Measurements from ENCODE around the gene THAP10.
A peak's percentile ranks its signal among the peaks of the same experiment; 100 is the strongest.
"Not testable (repeated sequence)": the region's sequence is repeated elsewhere in the genome, so short reads cannot be mapped to it uniquely, and the experiment has no call there.

Gene THAP10

DNA sequence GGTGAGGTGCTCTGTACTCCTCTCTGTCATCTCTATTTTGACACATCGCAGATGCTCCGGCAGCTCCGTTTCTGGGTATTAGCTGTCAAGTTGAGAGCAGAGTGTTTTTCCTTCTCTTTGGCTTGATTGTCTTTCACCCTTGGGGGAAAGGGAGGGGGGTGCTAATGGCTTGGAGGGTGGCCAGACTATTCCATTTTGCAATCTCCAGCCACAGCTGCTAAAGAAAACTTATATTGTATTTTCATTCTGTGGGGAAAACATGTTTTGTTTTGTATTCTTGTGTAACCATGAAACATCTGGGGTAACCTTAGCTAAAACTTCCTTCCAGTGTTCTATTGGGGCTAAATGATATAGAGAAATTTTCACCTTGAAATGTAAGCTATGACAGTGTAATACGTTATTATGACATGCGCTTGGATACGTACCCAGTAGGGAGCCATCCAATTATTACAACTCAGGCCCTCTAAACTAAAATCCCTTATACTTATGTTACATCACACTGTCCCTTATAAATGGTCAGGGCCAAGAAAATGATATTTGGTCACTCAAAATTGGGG lies 24.2 kb downstream of the THAP10 start:
- no peak overlapping the region for H3K4me3 ChIP-seq (ENCODE audit: low read length)
- TF ChIP-seq ZNF274 (IDR thresholded peaks at IDR 0.05; ENCODE audit: low read depth, low read length) = no peak

DNA sequence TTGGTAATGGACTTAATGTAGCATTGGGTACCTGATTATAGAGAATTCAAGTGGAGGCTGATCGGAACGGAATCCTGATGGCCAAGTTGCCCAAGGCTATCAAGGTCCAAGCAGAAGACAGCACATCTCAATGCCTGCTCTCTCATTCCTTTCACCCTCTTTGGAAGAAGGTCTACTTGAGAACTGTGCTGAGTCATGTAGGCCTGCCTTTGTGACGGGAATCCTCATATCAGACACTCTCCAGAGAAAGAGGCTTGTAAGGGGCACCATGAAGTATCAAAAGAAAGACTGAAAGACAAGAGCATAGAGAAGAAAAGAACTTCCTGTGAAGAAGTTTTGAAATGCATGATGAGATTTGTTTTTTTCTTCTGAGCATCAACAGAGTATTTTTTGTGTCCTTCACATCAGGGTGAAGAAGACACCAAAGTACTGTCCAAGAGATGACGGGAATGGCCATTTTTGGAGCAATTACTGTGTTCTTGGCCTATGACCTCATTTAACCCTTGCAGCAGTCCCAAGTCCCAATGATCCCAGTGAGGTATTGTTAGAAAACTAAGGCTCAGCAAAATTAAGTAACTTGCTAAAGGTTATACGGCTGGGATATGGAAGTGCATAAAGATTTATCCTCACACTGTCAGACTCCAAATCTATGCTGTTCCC lies 25.1 kb downstream of the THAP10 start:
- no peak for TF ChIP-seq ZNF274 (IDR thresholded peaks at IDR 0.05; ENCODE audit: low read depth, low read length)
- H3K4me3 ChIP-seq (ENCODE audit: low read length) = no peak overlapping the region

DNA sequence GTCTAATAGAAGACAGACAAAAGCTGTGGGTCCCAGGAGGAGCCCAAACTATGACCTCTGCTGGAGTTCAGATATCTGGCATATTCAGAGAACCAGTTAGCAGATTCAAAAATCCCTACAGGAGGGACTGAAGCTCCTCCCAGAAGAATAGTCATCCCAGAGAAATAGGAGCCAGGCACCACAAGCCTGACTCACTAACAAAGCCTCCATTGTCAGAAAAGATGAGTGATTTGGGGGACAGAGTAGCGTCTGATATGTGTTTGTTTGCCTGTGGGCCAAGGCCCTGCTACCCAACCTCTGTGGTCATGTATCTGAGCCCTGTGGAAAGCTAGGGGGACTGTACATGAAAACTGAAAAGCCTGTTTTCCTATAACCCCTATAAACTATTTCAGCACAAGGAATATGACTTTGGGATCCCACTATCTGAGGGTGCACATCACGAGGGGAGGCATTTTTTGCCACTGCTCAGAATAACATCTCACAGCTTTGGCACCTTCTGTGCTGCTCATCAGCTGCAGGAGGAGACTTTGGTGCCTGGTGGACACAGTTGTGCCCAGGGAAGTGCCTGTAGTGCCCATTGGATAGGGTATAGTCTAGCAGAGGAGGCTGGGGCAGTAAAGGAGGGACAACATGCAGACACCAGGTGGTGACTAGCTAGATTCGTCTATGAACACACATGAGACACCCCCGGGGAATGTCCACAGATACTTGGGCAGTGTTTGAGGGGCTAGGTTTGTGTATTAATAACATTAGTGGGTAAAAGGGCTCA lies 28.6 kb downstream of the THAP10 start:
- H3K4me3 ChIP-seq (ENCODE audit: low read length) = no peak overlapping the region
- no peak for TF ChIP-seq ZNF274 (IDR thresholded peaks at IDR 0.05; ENCODE audit: low read depth, low read length)

DNA sequence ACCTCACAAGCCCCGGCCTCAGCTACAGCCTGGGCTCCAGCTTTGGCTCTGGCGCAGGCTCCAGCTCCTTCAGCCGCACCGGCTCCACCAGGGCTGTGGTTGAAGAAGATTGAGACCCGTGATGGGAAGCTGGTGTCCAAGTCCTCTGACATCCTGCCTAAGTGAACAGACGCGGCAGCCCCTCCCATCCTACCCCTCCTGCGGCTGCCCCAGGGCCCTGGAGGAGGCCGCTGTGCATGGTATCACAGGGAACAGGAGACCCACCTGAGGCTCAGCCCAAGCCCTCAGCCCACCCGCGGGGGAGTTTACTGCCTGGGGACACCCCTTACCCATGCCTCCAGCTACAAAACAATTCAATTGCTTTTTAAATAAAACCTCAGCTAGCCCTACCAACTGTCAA lies 32.2 kb downstream of the THAP10 start:
- no peak for TF ChIP-seq ZNF274 (IDR thresholded peaks at IDR 0.05; ENCODE audit: low read depth, low read length)
- no peak overlapping the region for H3K4me3 ChIP-seq (ENCODE audit: low read length)

DNA sequence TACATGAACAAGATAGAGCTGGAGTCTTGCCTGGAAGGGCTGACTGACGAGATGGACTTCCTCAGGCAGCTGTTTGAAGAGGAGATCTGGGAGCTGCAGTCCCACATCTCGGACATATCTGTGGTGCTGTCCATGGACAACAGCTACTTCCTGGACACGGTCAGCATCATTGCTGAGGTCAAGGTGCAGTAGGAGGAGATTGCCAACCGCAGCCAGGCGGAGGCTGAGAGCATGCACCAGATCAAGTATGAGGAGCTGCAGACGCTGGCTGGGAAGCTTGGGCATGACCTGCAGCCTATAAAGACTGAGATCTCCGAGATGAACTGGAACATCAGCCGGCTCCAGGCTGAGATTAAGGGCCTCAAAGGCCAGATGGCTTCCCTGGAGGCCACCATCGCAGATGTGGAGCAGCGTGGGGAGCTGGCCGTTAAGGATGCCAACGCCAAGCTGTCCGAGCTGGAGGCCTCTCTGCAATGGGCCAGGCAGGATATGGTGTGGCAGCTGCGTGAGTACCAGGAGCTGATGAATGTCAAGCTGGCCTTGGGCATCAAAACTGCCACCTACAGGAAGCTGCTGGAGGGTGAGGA lies 32.8 kb downstream of the THAP10 start:
- H3K4me3 ChIP-seq (ENCODE audit: low read length) = no peak overlapping the region

DNA sequence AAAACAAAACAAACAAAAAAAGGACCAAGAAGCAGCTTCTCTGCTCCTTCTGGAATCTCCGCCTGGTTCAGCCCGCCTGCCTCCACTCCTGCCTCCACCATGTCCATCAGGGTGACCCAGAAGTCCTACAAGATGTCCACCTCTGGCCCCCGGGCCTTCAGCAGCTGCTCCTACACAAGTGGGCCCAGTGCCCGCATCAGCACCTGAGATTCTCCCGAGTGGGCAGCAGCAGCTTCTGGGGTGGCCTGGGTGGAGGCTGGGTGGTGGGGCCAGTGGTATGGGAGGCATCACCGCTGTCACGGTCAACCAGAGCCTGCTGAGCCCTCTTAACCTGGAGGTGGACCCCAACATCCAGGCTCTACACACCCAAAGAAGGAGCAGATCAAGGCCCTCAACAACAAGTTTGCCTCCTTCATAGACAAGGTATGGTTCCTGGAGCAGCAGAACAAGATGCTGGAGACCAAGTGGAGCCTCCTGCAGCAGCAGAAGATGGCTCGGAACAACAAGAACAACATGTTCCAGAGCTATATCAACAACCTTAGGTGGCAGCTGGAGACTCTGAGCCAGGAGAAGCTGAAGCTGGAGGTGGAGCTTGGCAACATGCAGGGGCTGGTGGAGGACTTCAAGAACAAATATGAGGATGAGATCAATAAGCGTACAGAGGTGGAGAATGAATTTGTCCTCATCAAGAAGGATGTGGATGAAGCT lies 33.5 kb downstream of the THAP10 start:
- not testable (repeated sequence) for H3K4me3 ChIP-seq (ENCODE audit: low read length)

More for the DNA sequence above, 32.8 kb downstream of the THAP10 start:
- TF ChIP-seq ZNF274 (IDR thresholded peaks at IDR 0.05; ENCODE audit: low read depth, low read length) = no peak

DNA sequence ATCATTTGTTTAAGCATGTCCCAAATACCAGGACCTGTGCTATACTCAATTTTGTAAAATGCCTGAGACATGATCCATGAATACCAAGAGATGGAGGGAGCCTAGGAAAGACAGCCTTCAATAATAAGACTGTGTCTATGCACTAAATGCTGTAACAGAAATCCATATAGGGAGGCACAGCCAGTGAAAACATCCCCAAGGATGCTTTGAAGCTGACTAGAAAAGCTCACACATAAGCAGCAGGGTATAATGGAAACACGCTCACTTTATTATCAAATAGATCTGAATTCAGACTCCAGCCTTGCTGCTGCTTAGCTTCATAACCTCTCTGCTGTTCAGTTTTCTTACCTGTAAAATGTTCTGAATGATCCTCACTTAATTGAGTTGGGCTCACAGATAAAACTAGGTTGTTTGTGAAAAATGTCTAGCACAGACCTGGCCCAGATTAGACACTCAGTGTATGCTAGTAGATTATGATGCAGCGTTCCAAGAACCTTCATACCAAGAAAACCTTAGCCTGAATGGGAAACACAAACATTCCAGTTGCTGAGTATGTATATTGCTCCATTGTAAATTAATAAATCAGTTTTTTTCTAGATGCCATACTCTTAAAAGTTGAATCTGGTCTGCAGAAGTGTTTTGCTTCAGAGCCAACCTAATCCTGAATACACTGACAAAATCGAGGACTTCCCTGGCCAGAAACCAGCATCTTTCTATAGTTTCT lies 34.5 kb downstream of the THAP10 start:
- no peak for TF ChIP-seq ZNF274 (IDR thresholded peaks at IDR 0.05; ENCODE audit: low read depth, low read length)

DNA sequence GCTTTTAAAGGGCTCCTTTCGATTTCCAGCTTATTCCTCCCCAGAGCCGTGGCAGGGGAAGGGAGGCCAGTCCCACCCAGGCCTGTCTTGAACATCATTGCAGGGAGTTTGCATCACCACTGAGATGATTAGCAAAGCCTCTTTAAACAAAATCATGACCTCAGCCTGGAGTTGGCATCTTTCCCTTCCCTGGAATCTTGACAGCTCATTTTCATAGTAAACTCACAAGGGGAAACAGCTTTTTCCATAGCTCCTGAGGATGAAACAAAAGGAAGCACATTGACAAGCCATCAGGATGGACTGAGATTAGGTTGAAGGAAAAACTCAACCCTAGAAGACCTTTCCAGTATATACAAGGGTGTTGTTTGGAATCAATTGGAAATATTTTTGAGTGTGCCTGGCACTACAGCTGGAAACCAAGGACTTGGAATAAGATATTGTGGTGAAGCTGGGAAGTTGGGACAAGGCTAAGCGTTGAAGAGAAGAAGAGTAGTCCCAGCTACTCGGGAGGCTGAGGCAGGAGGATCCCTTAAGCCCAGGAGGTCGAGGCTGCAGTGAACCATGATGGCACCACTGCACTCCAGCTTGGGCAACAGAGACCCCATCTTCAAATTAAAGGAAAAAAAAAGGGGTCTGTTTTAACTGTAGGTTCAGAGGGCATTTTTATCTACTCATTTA lies 35.2 kb downstream of the THAP10 start:
- TF ChIP-seq ZNF274 (IDR thresholded peaks at IDR 0.05; ENCODE audit: low read depth, low read length) = no peak
- no peak overlapping the region for H3K4me3 ChIP-seq (ENCODE audit: low read length)

More for the DNA sequence above, 34.5 kb downstream of the THAP10 start:
- no peak overlapping the region for H3K4me3 ChIP-seq (ENCODE audit: low read length)

DNA sequence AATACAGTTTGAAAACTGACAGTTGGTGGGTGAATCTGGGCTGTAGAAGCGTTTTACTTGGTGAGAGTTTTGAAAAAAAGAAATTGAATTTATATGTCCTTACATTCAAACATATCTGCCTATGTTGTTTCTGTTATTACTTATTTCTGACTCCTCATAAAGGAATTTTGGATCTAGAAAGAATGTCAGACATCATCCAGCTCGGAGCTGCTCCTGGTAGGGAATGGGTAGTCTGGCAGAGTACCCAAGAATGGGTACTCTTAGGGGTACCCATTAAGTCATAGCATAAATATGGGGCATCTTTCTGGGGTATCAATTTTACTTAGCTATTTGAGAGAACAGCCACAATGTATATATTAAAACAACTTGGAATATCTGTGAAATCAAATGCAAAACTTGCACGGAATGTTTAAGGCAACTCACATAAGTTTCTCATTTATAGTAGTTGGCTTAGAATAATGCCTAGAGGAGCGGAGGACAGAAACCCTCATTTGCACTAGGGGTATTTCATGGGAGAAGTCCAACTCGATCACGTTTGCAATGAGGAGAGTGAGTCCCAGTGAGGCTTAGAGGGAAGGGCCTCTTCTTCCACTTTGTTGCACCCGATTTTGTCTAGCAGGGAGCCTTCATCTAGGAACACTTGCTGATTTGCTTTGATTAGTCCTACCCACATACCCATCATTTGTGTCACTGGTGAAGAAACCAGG lies 35.9 kb downstream of the THAP10 start:
- no peak for TF ChIP-seq ZNF274 (IDR thresholded peaks at IDR 0.05; ENCODE audit: low read depth, low read length)
- no peak overlapping the region for H3K4me3 ChIP-seq (ENCODE audit: low read length)

DNA sequence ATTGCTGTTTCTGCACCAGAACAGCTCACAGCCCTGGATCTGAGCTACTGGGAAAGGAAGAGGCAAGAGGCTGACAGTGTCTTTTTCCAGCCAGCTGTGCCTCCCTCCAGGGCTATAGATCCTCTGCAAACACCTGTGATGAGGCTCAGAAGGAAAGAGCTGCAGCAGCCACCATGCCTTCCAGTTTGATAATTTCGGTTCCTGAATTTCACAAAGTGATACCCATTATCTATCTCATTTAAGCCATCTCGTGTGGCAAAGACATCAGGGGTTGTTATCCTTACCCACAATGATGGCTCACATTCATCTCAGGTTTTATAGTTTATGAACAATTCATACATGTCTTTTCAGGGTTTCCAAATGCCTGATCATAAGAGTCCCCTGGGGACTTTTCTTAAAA lies 36.5 kb downstream of the THAP10 start:
- H3K4me3 ChIP-seq (ENCODE audit: low read length) = no peak overlapping the region
- no peak for TF ChIP-seq ZNF274 (IDR thresholded peaks at IDR 0.05; ENCODE audit: low read depth, low read length)

DNA sequence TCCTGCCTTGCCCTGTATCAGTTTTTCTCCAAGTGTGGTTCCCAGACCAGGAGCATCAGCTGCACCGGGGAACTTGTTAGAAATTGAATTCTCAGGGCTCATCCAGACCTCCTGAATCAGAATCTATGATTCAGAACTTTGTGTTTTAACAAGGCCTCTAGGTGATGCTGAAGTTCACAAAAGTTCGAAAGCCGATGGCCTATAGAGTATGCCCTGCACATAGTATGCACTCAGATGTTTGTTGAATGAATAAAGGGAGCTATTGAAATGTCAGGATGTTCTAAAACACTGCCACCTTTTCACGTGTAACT lies 37.6 kb downstream of the THAP10 start:
- no peak for TF ChIP-seq ZNF274 (IDR thresholded peaks at IDR 0.05; ENCODE audit: low read depth, low read length)
- no peak overlapping the region for H3K4me3 ChIP-seq (ENCODE audit: low read length)

DNA sequence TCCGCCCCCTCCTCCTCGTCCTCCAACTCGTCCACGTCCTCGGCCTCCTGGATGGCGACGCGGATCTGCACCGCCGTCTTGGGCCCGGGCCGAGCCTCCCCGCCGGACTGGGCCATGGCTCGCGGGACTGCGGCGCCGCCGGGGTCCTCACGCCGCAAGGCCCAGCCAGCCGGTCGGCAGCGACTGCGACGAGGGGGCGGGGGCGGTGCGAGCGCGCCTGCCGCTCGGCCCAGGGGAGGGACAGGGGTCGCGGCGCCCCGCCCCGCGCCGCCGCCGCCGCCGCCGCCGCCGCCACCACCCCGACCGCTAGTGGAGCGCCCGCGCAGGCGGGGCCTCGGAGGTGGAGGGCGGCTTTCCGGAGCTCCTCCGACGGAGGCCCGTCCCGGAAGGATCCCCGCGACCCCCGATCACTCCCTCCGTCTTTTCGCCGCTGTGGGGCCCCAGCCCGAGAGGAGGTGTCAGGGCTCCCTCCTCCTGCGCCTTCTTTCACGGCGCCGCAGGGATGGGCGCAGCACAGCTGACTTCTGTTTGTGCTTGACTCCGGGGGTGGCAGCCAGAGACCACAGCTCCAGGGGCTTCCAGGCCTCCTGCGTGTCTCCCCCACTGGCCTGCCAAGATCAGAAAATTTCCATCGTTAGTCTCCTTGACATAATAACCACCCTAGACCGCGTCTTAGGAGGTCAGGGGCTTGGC lies 38.1 kb downstream of the THAP10 start, which contains the start of gene LARP6:
Gene LARP6, minus strand, starts transcription at position 185 of the 693 bp plus-strand sequence. Its CDS starts 69 bp downstream, at position 116.
- no peak for TF ChIP-seq ZNF274 (IDR thresholded peaks at IDR 0.05; ENCODE audit: low read depth, low read length)
- H3K4me3 ChIP-seq (ENCODE audit: low read length) = peak within 1 kb of the TSS; percentile 50
